ENCODE data around the gene ERN2.
A peak's percentile ranks its signal among the peaks of the same experiment; 100 is the strongest.

The ERN2 gene

GRCh38 chr16:23729503-23730424 is 16.7 kb upstream of the ERN2 start:
- no peak for TF ChIP-seq CTCF (IDR thresholded peaks at IDR 0.05)
- H3K79me2 ChIP-seq: no peaks in the 10 kb centered on the region
- H3K36me3 ChIP-seq (ENCODE audit: control insufficient read depth, insufficient read depth, low read length): no peaks in the 10 kb centered on the region
- H3K4me2 ChIP-seq (ENCODE audit: low read length): no peak overlapping the region
- no peaks in the 10 kb centered on the region for H3K4me1 ChIP-seq
- H3K4me3 ChIP-seq (ENCODE audit: low read depth, low read length): no peak overlapping the region
- H3K9me3 ChIP-seq (ENCODE audit: control insufficient read depth, low read length): no peaks in the 10 kb centered on the region
- no peak overlapping the region for H3K9ac ChIP-seq
- H2AFZ ChIP-seq: no peak overlapping the region
- H3K27me3 ChIP-seq (ENCODE audit: control insufficient read depth, insufficient read depth, low read length): no peaks in the 10 kb centered on the region
- H3K27ac ChIP-seq: no peak overlapping the region

GRCh38 chr16:23728112-23728477 is 15.1 kb upstream of the ERN2 start:
- peak overlapping the region; percentile 28 for H2AFZ ChIP-seq
- no peaks in the 10 kb centered on the region for H3K79me2 ChIP-seq
- no peak overlapping the region for H3K4me2 ChIP-seq (ENCODE audit: low read length)
- no peak overlapping the region for H3K9ac ChIP-seq
- no peaks in the 10 kb centered on the region for H3K27me3 ChIP-seq (ENCODE audit: control insufficient read depth, insufficient read depth, low read length)
- H3K27ac ChIP-seq: no peak overlapping the region
- no peaks in the 10 kb centered on the region for H3K36me3 ChIP-seq (ENCODE audit: control insufficient read depth, insufficient read depth, low read length)
- no peak for TF ChIP-seq CTCF (IDR thresholded peaks at IDR 0.05)
- no peaks in the 10 kb centered on the region for H3K4me1 ChIP-seq
- no peaks in the 10 kb centered on the region for H3K9me3 ChIP-seq (ENCODE audit: control insufficient read depth, low read length)
- H3K4me3 ChIP-seq (ENCODE audit: low read depth, low read length): no peak overlapping the region

GRCh38 chr16:23726710-23727109 is 13.7 kb upstream of the ERN2 start:
- no peak overlapping the region for H3K9ac ChIP-seq
- H3K9me3 ChIP-seq (ENCODE audit: control insufficient read depth, low read length): no peaks in the 10 kb centered on the region
- H3K79me2 ChIP-seq: no peaks in the 10 kb centered on the region
- no peak overlapping the region for H3K4me2 ChIP-seq (ENCODE audit: low read length)
- H3K27me3 ChIP-seq (ENCODE audit: control insufficient read depth, insufficient read depth, low read length): no peaks in the 10 kb centered on the region
- H3K27ac ChIP-seq: no peak overlapping the region
- no peak overlapping the region for H2AFZ ChIP-seq
- H3K4me3 ChIP-seq (ENCODE audit: low read depth, low read length): no peak overlapping the region
- H3K4me1 ChIP-seq: no peaks in the 10 kb centered on the region
- no peak for TF ChIP-seq CTCF (IDR thresholded peaks at IDR 0.05)
- no peaks in the 10 kb centered on the region for H3K36me3 ChIP-seq (ENCODE audit: control insufficient read depth, insufficient read depth, low read length)

GRCh38 chr16:23724785-23725131 is 11.7 kb upstream of the ERN2 start:
- Histone ChIP-seq H3K4me1 (no peaks in the 10 kb centered on the region), H2AFZ (no peak overlapping the region), H3K9ac (no peak overlapping the region), H3K4me2 (ENCODE audit: low read length) (no peak overlapping the region), H3K36me3 (ENCODE audit: control insufficient read depth, insufficient read depth, low read length) (no peaks in the 10 kb centered on the region), H3K79me2 (no peaks in the 10 kb centered on the region), H3K27me3 (ENCODE audit: control insufficient read depth, insufficient read depth, low read length) (no peaks in the 10 kb centered on the region), H3K9me3 (ENCODE audit: control insufficient read depth, low read length) (no peaks in the 10 kb centered on the region), H3K27ac (no peak overlapping the region), H3K4me3 (ENCODE audit: low read depth, low read length) (no peak overlapping the region)
- TF ChIP-seq CTCF (IDR thresholded peaks at IDR 0.05): no peak

Data from parathyroid adenoma (tissue), 2 donors.